Uterus (tissue), 2 donors: ENCODE data around the gene ABCC6.

ENCODE experiments used
- CTCF ChIP-seq, 4 experiments: fragments of 200-600 bp in 2 of 4; fragments of 450-650 bp in 2 of 4; sonication (generic) in 2 of 4; IDR thresholded peaks; one replicate each; pipeline ENCODE4 v1.5.1; 2016 to 2019; ENCODE audit warnings: antibody characterized with exemption in 4 of 4, mild to moderate bottlenecking in 2 of 4, moderate library complexity in 1 of 4
- POLR2A ChIP-seq, 2 donors: fragments of 450-650 bp; IDR thresholded peaks; one replicate each; pipeline ENCODE4 v1.6.1; 2016; ENCODE audit warnings: antibody characterized with exemption in 2 of 2, mild to moderate bottlenecking in 1 of 2, moderate library complexity in 1 of 2

- TF ChIP-seq POLR2A (IDR thresholded peaks at IDR 0.05) (no peak), CTCF (IDR thresholded peaks at IDR 0.05) (no peak)
Observed at GRCh38 chr16:16141141-16141540, 82.2 kb downstream of the ABCC6 start.
